ENCODE data around the gene ACOT8. TPM values are rescaled to one million over a fixed set of nuclear protein-coding genes. Genes with fewer than 3 reads are reported as not detected.
"Not testable (repeated sequence)": the region's sequence is repeated elsewhere in the genome, so short reads cannot be mapped to it uniquely, and the experiment has no call there.

The ACOT8 gene
- 10 to 100 TPM; 57.6 to 84.9 (median 61.4) TPM for total RNA-seq

- 0% methylated on average over 32 to 36 of the region's 36 CpGs for WGBS, 2 donors
- TF ChIP-seq POLR2A (IDR thresholded peaks at IDR 0.05), result no peak
- TF ChIP-seq CTCF (IDR thresholded peaks at IDR 0.05), result peak in 1 of 3 donors; percentile 61
- intact Hi-C loops (cut with DNase I; ENCODE audit: low total_unique reads), result no loop called here
- DNase-seq (ENCODE audit: low spot score in 2 of 2), result peak; percentile 98 to 99
- H3K4me3 ChIP-seq (ENCODE audit: low read depth, poor library complexity, severe bottlenecking), result peak within 1 kb of the TSS; percentile 83
Observed at GRCh38 chr20:45857114-45857881, at the start of gene ACOT8, which contains the start of gene ZSWIM3. Gene ACOT8 (minus strand): TSS chr20:45857392. CDS start chr20:45857315, 77 bp downstream. Gene ZSWIM3 (plus strand): TSS chr20:45857614. CDS start chr20:45857826, 212 bp downstream.

GRCh38 chr20:45905505-45906079 is 48.4 kb upstream of the ACOT8 start:
- no peak for DNase-seq (ENCODE audit: low spot score in 2 of 2)
- intact Hi-C loops (cut with DNase I; ENCODE audit: low total_unique reads), result no loop called here
- TF ChIP-seq CTCF (IDR thresholded peaks at IDR 0.05), result no peak
- TF ChIP-seq POLR2A (IDR thresholded peaks at IDR 0.05), result no peak
- no peak overlapping the region for H3K4me3 ChIP-seq (ENCODE audit: low read depth, poor library complexity, severe bottlenecking)
- WGBS, 2 donors, result 84 to 85% methylated on average over 8 of the region's 8 CpGs

- H3K4me3 ChIP-seq (ENCODE audit: low read depth, poor library complexity, severe bottlenecking), result no peak overlapping the region
- no peak for TF ChIP-seq POLR2A (IDR thresholded peaks at IDR 0.05)
- TF ChIP-seq CTCF (IDR thresholded peaks at IDR 0.05), result no peak
- intact Hi-C loops (cut with DNase I; ENCODE audit: low total_unique reads), result no loop called here
- DNase-seq (ENCODE audit: low spot score in 2 of 2), result no peak
- 82 to 83% methylated on average over 12 to 16 of the region's 16 CpGs for WGBS, 2 donors
Observed at GRCh38 chr20:45904583-45905504, 47.7 kb upstream of the ACOT8 start.

- no peak for DNase-seq (ENCODE audit: low spot score in 2 of 2)
- WGBS, 2 donors, result 90 to 95% methylated on average over 14 of the region's 14 CpGs
- no peak overlapping the region for H3K4me3 ChIP-seq (ENCODE audit: low read depth, poor library complexity, severe bottlenecking)
- TF ChIP-seq CTCF (IDR thresholded peaks at IDR 0.05) (no peak), POLR2A (IDR thresholded peaks at IDR 0.05) (no peak)
- intact Hi-C loops (cut with DNase I; ENCODE audit: low total_unique reads), result no loop called here
Observed at GRCh38 chr20:45902199-45902701, 45.1 kb upstream of the ACOT8 start.

GRCh38 chr20:45901332-45901731 is 44.1 kb upstream of the ACOT8 start:
- H3K4me3 ChIP-seq (ENCODE audit: low read depth, poor library complexity, severe bottlenecking); DNase-seq (ENCODE audit: low spot score in 2 of 2); intact Hi-C loops (cut with DNase I; ENCODE audit: low total_unique reads): not testable (repeated sequence)
- WGBS, 2 donors, result 84 to 94% methylated on average over 6 of the region's 6 CpGs

All from lower leg skin (tissue), 4 donors.